Hepatocyte (in vitro differentiated cells): ENCODE data around the gene GTF2E1. TPM values are rescaled to one million over a fixed set of nuclear protein-coding genes. Genes with fewer than 3 reads are reported as not detected.

ENCODE experiments used
- DNase-seq: peaks from one replicate; pipeline ENCODE4 v3.0.0-alpha.2; 2016; ENCODE audit warnings: low spot score
- H2AFZ ChIP-seq: fragments of 200-600 bp; sonication (generic); 2 replicates; pipeline ENCODE4 v1.6.0; 2016; ENCODE audit warnings: antibody characterized with exemption, mild to moderate bottlenecking
- H3K27ac ChIP-seq: fragments of 200-600 bp; sonication (generic); 2 replicates; pipeline ENCODE4 v1.5.1; 2016; ENCODE audit warnings: mild to moderate bottlenecking
- H3K27me3 ChIP-seq: fragments of 200-600 bp; sonication (generic); 2 replicates; pipeline ENCODE4 v1.6.1; 2016
- H3K36me3 ChIP-seq: fragments of 200-600 bp; sonication (generic); replicated peaks from 2 replicates; pipeline ENCODE4 v1.5.1; 2016; ENCODE audit warnings: low read depth; ENCODE audit not compliant: insufficient read depth
- H3K4me1 ChIP-seq: fragments of 200-600 bp; sonication (generic); 2 replicates; pipeline ENCODE4 v1.5.1; 2016; ENCODE audit warnings: mild to moderate bottlenecking, moderate library complexity; ENCODE audit not compliant: insufficient read depth
- H3K4me2 ChIP-seq: fragments of 200-600 bp; sonication (generic); 2 replicates; pipeline ENCODE4 v1.6.0; 2016
- H3K4me3 ChIP-seq: fragments of 200-600 bp; sonication (generic); 2 replicates; pipeline ENCODE4 v1.5.1; 2016; ENCODE audit warnings: mild to moderate bottlenecking
- H3K79me2 ChIP-seq: fragments of 200-600 bp; sonication (generic); 2 replicates; pipeline ENCODE4 v1.6.0; 2017; ENCODE audit warnings: mild to moderate bottlenecking
- H3K9me2 ChIP-seq: fragments of 200-600 bp; sonication (generic); replicated peaks from 2 replicates; pipeline ENCODE4 v1.6.0; 2017; ENCODE audit warnings: mild to moderate bottlenecking; ENCODE audit not compliant: insufficient read depth
- H3K9me3 ChIP-seq: fragments of 200-600 bp; sonication (generic); 2 replicates; pipeline ENCODE4 v1.5.1; 2016; ENCODE audit warnings: low read depth, mild to moderate bottlenecking
- H4K20me1 ChIP-seq: fragments of 200-600 bp; sonication (generic); 2 replicates; pipeline ENCODE4 v1.6.0; 2016; ENCODE audit warnings: mild to moderate bottlenecking; ENCODE audit not compliant: insufficient read depth, poor library complexity, severe bottlenecking
- CTCF ChIP-seq: fragments of 200-600 bp; sonication (generic); IDR thresholded peaks from 2 replicates; pipeline ENCODE4 v1.5.1; 2016; ENCODE audit warnings: antibody characterized with exemption, mild to moderate bottlenecking; ENCODE audit not compliant: poor library complexity
- EZH2 ChIP-seq: fragments of 200-600 bp; sonication (generic); IDR thresholded peaks from 2 replicates; pipeline ENCODE4 v1.6.1; 2016; ENCODE audit warnings: antibody characterized with exemption, mild to moderate bottlenecking, borderline replicate concordance
- EZH2phosphoT487 ChIP-seq: fragments of 200-600 bp; sonication (generic); IDR thresholded peaks from one replicate; pipeline ENCODE4 v1.6.1; 2018; ENCODE audit warnings: antibody characterized with exemption, mild to moderate bottlenecking, low read depth, moderate library complexity; ENCODE audit not compliant: unreplicated experiment, severe bottlenecking
- WGBS: methylation state at CpG from one replicate; pipeline ENCODE4 v1.1.6; 2016; ENCODE audit warnings: low lambda C conversion rate; ENCODE audit errors: missing lambda C conversion rate; 5-methylcytosine and 5-hydroxymethylcytosine counted together
- polyA plus RNA-seq: library from polyadenylated mRNA; unstranded; fragments of >200 nt; fragmentation: Nextera tagmentation; extraction: Ambion mirVana; gene quantifications from 2 replicates; pipeline ENCODE4 v1.2.1, GENCODE V29; 2016
- total RNA-seq: library from RNA; depleted of rRNA; stranded (reverse); fragments of >200 nt; gene quantifications from 2 replicates; pipeline ENCODE4 v1.2.3, GENCODE V29; 2014

GTF2E1 gene
- total and polyA plus RNA-seq, 2 experiments from 2014 or later = 7.5 to 9.2 TPM

GRCh38 chr3:120742849-120743365 is 363 bp downstream of the GTF2E1 start:
- Histone ChIP-seq H3K9me3 (no peaks in the 10 kb centered on the region), H3K4me2 (peak overlapping the region; percentile 88), H3K9me2 (no peaks in the 10 kb centered on the region), H3K4me1 (peaks cover 8% of the 10 kb centered on the region), H3K79me2 (peaks cover 55% of the 10 kb centered on the region), H2AFZ (peak overlapping the region; percentile 79), H3K27me3 (no peaks in the 10 kb centered on the region), H3K36me3 (no peaks in the 10 kb centered on the region), H4K20me1 (no peaks in the 10 kb centered on the region), H3K27ac (peak overlapping the region; percentile 89), H3K4me3 (peak overlapping the region; percentile 53)
- no peak for TF ChIP-seq EZH2phosphoT487
- TF ChIP-seq CTCF = no peak
- no peak for TF ChIP-seq EZH2
- under 1% methylated on average over 26 of the region's 26 CpGs for WGBS
- peak; percentile 36 for DNase-seq

GRCh38 chr3:120743556-120744195 is 1.1 kb downstream of the GTF2E1 start:
- TF ChIP-seq CTCF (no peak), EZH2 (no peak), EZH2phosphoT487 (no peak)
- Histone ChIP-seq H3K79me2 (peaks cover 55% of the 10 kb centered on the region), H3K9me3 (no peaks in the 10 kb centered on the region), H3K36me3 (no peaks in the 10 kb centered on the region), H3K27me3 (no peaks in the 10 kb centered on the region), H3K4me3 (peak overlapping the region; percentile 53), H3K4me1 (peaks cover 8% of the 10 kb centered on the region), H3K9me2 (no peaks in the 10 kb centered on the region), H4K20me1 (no peaks in the 10 kb centered on the region), H3K27ac (peak overlapping the region; percentile 89), H2AFZ (peak overlapping the region; percentile 79), H3K4me2 (peak overlapping the region; percentile 88)
- DNase-seq = peak; percentile 7
- WGBS = 53% methylated on average over 6 of the region's 6 CpGs

- no peaks in the 10 kb centered on the region for H3K9me2 ChIP-seq
- H2AFZ ChIP-seq = no peak overlapping the region
- H3K36me3 ChIP-seq = no peaks in the 10 kb centered on the region
- no peak overlapping the region for H3K27ac ChIP-seq
- no peak overlapping the region for H3K4me2 ChIP-seq
- WGBS = 97% methylated on average over 3 of the region's 3 CpGs
- peaks cover 8% of the 10 kb centered on the region for H3K4me1 ChIP-seq
- H3K9me3 ChIP-seq = no peaks in the 10 kb centered on the region
- H3K79me2 ChIP-seq = peaks cover 64% of the 10 kb centered on the region
- H3K27me3 ChIP-seq = no peaks in the 10 kb centered on the region
- no peaks in the 10 kb centered on the region for H4K20me1 ChIP-seq
- DNase-seq = no peak
- no peak for TF ChIP-seq EZH2
- TF ChIP-seq EZH2phosphoT487 = no peak
- no peak for TF ChIP-seq CTCF
- H3K4me3 ChIP-seq = no peak overlapping the region
Measured at GRCh38 chr3:120745466-120745865, 2.9 kb downstream of the GTF2E1 start.
